Activated CD8-positive, alpha-beta T cell treated with anti-CD3 and anti-CD28 coated beads for 36 hours (primary cell): Measurements from ENCODE around the gene SOX11. TPM values are rescaled to one million over a fixed set of nuclear protein-coding genes. Genes with fewer than 3 reads are reported as not detected.
A peak's percentile ranks its signal among the peaks of the same experiment; 100 is the strongest.

Source experiments
- ATAC-seq: fragments of 200-7000 bp; cut with Tn5 transposase; one replicate; pipeline ENCODE4 v1.10.0; 2021; ENCODE audit warnings: mild to moderate bottlenecking, moderate library complexity
- CTCF ChIA-PET: fragments of 350-600 bp; sonication (Branson Sonifier 250); formaldehyde crosslinking; loops from one replicate; lab custom pipeline; 2021; ENCODE audit warnings: antibody characterized with exemption; lab: Charles Lee
- POLR2A ChIA-PET: fragments of 350-600 bp; sonication (Branson Sonifier 250); formaldehyde crosslinking; loops from one replicate; lab custom pipeline; 2021; ENCODE audit warnings: antibody characterized with exemption; lab: Charles Lee
- DNase-seq: peaks from one replicate; pipeline ENCODE4 v3.0.0-alpha.2; 2020
- H3K27ac Mint-ChIP-seq: one replicate; pipeline ENCODE4 v1.8.0; 2021; ENCODE audit warnings: mild to moderate bottlenecking, mixed read lengths
- H3K27me3 Mint-ChIP-seq: one replicate; pipeline ENCODE4 v1.8.0; 2021; ENCODE audit warnings: mixed read lengths
- H3K36me3 Mint-ChIP-seq: one replicate; pipeline ENCODE4 v1.8.0; 2021; ENCODE audit warnings: low read depth, mixed read lengths
- H3K4me1 Mint-ChIP-seq: one replicate; pipeline ENCODE4 v1.8.0; 2021; ENCODE audit warnings: low read depth, mixed read lengths
- H3K4me3 Mint-ChIP-seq: one replicate; pipeline ENCODE4 v1.8.0; 2021; ENCODE audit warnings: mild to moderate bottlenecking, moderate library complexity, mixed read lengths
- H3K9me3 Mint-ChIP-seq: one replicate; pipeline ENCODE4 v1.8.0; 2021; ENCODE audit warnings: mixed read lengths
- intact Hi-C: fragments of 100-400 bp; cut with micrococcal nuclease; formaldehyde crosslinking; loops from one replicate; pipeline ENCODE4 v1.10.0; 2022
- total RNA-seq, 2 experiments: library from RNA; stranded (reverse); gene quantifications; one replicate each; pipeline ENCODE4 v1.2.3, GENCODE V29; 2021
- TF ChIP-seq, protein P1 (sequence below): fragments of 200-600 bp; IDR thresholded peaks from one replicate; pipeline ENCODE4 v1.8.0; 2022; ENCODE audit warnings: antibody characterized with exemption, mild to moderate bottlenecking

Gene SOX11
- total RNA-seq, 2 experiments from 2014 or later: not detected

DNA sequence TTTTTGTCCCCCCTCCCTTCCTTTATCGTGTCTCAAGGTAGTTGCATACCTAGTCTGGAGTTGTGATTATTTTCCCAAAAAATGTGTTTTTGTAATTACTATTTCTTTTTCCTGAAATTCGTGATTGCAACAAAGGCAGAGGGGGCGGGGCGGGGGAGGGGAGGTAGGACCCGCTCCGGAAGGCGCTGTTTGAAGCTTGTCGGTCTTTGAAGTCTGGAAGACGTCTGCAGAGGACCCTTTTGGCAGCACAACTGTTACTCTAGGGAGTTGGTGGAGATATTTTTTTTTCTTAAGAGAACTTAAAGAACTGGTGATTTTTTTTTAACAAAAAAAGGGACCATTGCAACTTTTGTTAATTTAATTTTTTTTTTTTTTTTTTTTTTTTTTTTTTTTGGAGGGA is 2.1 kb downstream of the SOX11 start:
- no peak overlapping the region for H3K4me3 Mint-ChIP-seq
- TF ChIP-seq, protein P1, sequence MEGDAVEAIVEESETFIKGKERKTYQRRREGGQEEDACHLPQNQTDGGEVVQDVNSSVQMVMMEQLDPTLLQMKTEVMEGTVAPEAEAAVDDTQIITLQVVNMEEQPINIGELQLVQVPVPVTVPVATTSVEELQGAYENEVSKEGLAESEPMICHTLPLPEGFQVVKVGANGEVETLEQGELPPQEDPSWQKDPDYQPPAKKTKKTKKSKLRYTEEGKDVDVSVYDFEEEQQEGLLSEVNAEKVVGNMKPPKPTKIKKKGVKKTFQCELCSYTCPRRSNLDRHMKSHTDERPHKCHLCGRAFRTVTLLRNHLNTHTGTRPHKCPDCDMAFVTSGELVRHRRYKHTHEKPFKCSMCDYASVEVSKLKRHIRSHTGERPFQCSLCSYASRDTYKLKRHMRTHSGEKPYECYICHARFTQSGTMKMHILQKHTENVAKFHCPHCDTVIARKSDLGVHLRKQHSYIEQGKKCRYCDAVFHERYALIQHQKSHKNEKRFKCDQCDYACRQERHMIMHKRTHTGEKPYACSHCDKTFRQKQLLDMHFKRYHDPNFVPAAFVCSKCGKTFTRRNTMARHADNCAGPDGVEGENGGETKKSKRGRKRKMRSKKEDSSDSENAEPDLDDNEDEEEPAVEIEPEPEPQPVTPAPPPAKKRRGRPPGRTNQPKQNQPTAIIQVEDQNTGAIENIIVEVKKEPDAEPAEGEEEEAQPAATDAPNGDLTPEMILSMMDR: no peak
- H3K4me1 Mint-ChIP-seq: peaks cover 12% of the 10 kb centered on the region
- intact Hi-C loops: no loop called here
- H3K9me3 Mint-ChIP-seq: no peaks in the 10 kb centered on the region
- ChIA-PET CTCF (no interaction called here), POLR2A (no interaction called here)
- DNase-seq (no peak), ATAC-seq (no peak)
- H3K36me3 Mint-ChIP-seq: peaks cover 1% of the 10 kb centered on the region
- H3K27ac Mint-ChIP-seq: no peak overlapping the region
- peaks cover 61% of the 10 kb centered on the region for H3K27me3 Mint-ChIP-seq

DNA sequence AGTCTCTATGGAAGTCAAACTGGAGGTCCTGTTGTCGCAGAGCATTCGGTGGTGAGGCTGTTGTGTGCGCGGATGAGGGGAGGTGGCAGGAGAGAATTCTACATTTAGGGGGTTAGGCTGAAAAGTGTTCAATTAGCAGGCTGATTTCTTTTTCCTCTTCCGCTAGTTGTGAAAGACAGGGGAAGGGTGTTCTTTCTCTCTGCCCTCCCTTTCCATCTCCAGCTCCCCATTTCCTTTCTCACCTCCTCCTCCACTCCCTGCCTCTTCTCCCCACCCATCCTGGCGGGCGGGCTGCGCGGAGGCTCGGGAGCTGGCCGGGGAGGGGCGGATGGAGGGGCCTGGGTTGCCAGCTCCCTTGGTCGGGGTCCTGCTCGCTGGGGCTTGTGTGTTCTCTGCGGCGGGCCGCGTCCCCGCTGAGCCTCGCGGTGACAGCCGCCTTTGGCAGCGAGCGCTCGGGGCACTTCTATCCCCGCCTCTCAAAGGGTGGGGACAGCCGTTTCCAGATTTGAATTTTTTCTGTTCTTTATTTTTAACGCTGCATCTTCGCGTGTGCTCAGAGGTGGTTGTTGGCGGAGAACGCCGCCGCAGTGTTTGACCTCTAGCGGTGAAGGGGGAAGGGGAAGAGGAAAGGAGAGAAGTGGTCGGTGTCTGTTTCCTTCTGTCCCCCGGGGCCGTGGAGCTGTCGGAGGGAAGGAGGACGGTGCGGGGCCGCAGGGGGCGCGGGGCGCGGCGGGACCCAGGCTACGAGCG is 3.6 kb downstream of the SOX11 start:
- Mint-ChIP-seq H3K4me1 (peaks cover 11% of the 10 kb centered on the region), H3K27ac (no peak overlapping the region), H3K4me3 (peak overlapping the region; percentile 26), H3K9me3 (no peaks in the 10 kb centered on the region), H3K36me3 (peaks cover 1% of the 10 kb centered on the region), H3K27me3 (peaks cover 53% of the 10 kb centered on the region)
- intact Hi-C loops: no loop called here
- ATAC-seq: no peak
- CTCF ChIA-PET: no interaction called here
- no peak for DNase-seq
- TF ChIP-seq, protein P1: no peak
- POLR2A ChIA-PET: no interaction called here

DNA sequence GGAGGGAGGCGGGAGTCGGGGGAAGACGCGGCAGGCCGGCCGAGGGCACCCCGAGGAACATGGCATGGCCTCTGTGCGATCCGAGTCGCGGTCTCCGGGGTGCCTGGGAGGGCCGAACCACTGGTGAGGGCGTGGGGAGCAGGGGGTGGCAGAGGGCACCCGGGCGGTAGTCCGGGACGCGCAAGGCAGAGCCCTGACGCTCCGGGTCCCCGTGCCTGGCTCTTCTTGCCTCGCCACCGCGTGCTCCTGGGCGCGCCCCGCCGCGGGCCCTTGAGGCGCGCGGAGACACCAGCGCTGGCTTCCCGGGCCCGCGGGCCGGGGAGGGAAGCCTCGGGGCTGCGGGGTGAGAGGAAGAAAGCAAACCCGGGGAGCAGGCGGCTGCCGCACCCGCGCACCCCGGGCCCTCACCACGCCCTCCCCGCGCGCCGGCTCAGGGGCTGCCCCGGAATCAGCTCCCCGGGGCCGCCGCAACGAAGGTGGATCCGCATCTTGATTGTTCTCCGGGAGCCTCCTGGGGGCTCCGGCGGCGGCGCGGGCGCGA is 4.3 kb downstream of the SOX11 start:
- CTCF ChIA-PET: no interaction called here
- no peaks in the 10 kb centered on the region for H3K9me3 Mint-ChIP-seq
- DNase-seq: no peak
- peaks cover 1% of the 10 kb centered on the region for H3K36me3 Mint-ChIP-seq
- H3K4me1 Mint-ChIP-seq: peaks cover 8% of the 10 kb centered on the region
- intact Hi-C loops: no loop called here
- TF ChIP-seq, protein P1: no peak
- H3K27ac Mint-ChIP-seq: no peak overlapping the region
- H3K27me3 Mint-ChIP-seq: peaks cover 54% of the 10 kb centered on the region
- POLR2A ChIA-PET: no interaction called here
- H3K4me3 Mint-ChIP-seq: no peak overlapping the region
- no peak for ATAC-seq

DNA sequence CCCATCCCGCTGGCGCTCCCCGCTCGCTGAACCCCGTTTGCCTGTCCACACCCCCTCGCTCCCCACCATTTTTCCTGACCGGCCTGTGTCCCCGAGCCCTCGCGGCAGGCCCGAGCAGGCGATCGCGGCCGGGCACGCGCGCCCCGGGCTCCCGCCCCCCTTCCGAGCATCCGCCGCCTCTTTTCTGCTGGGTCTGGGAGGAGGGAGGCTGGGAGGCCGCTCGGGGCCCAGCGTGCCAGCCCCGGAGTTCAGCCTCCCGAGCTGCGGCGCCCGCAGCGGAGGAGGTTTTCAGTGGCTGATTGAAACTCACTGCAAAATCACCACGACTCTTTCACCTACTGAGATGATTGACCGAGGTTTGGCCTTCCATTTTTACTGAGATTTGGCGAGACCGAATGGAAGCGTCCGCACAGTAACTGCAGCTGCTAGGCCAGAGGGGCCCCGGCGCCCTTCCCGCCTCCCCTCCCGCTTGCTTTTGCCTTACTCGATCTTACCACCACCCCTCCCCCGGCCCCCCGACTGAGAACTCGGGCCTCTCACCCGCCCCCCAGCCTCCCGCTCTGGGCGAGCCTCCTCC is 4.8 kb downstream of the SOX11 start:
- ATAC-seq (no peak), DNase-seq (no peak)
- H3K36me3 Mint-ChIP-seq: peaks cover 1% of the 10 kb centered on the region
- peaks cover 8% of the 10 kb centered on the region for H3K4me1 Mint-ChIP-seq
- ChIA-PET POLR2A (no interaction called here), CTCF (no interaction called here)
- no peaks in the 10 kb centered on the region for H3K9me3 Mint-ChIP-seq
- intact Hi-C loops: no loop called here
- peaks cover 55% of the 10 kb centered on the region for H3K27me3 Mint-ChIP-seq
- no peak overlapping the region for H3K27ac Mint-ChIP-seq
- no peak overlapping the region for H3K4me3 Mint-ChIP-seq
- TF ChIP-seq, protein P1: no peak

DNA sequence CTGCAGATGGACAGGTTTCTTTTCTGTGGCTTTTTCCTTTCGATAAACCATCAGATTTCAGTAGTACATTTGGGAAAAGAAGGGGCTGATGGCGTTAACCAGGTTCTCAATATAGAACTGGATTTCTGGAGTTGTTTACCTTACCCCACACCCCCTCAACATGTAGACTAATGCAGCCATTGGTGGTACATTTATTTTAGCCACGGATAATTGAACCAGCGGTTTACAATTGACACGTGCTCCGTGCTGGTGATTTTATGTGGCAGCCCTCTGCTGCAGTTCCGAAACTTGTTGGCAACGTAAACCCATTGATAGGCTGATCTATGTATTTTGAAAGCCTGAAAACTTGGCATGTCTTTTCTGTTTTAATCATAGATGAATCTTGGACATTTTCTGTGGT is 5.4 kb downstream of the SOX11 start:
- peaks cover 1% of the 10 kb centered on the region for H3K36me3 Mint-ChIP-seq
- H3K4me3 Mint-ChIP-seq: no peak overlapping the region
- no peak for DNase-seq
- intact Hi-C loops: no loop called here
- H3K27ac Mint-ChIP-seq: no peak overlapping the region
- H3K9me3 Mint-ChIP-seq: no peaks in the 10 kb centered on the region
- ChIA-PET CTCF (no interaction called here), POLR2A (no interaction called here)
- peaks cover 52% of the 10 kb centered on the region for H3K27me3 Mint-ChIP-seq
- peaks cover 8% of the 10 kb centered on the region for H3K4me1 Mint-ChIP-seq
- ATAC-seq: no peak
- TF ChIP-seq, protein P1: no peak
